ENCODE results near the gene GPA33.
"Not testable (repeated sequence)": the region's sequence is repeated elsewhere in the genome, so short reads cannot be mapped to it uniquely, and the experiment has no call there.

GPA33 gene

DNA sequence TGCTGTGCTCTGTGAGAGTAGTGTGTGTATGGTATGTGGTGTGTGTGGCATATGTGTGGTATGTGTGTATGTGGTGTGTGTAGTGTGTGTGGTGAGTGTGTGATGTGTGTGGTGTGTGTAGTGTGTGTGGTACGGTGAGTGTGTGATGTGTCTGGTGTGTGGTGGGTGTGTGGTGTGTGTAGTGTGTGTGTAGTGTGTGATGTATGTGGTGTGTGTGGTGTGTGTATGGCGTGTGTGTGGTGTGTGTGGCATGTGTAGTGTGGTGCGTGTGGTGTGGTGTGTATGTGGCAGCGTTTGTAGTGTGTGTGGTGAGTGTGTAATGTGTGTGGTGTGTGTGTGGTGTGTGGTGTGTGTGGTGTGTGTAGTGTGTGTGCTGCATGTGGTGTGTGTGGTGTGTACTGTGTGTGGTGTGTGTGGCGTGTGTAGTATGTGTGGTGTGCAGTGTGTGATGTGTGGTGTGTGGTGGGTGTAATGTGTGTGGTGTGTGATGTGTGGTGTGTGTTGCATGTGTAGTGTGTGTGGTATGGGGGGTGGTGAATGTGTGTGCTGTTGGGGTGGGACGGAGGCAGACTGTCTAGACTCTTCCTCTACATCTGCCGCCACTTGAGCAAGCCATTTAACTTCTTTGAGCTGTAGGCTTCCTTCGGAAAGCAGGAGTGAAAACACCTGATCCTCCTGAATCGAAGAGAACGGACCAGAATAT, 33.5 kb downstream of the GPA33 start:
- no peak for DNase-seq (ENCODE audit: low spot score)

DNA sequence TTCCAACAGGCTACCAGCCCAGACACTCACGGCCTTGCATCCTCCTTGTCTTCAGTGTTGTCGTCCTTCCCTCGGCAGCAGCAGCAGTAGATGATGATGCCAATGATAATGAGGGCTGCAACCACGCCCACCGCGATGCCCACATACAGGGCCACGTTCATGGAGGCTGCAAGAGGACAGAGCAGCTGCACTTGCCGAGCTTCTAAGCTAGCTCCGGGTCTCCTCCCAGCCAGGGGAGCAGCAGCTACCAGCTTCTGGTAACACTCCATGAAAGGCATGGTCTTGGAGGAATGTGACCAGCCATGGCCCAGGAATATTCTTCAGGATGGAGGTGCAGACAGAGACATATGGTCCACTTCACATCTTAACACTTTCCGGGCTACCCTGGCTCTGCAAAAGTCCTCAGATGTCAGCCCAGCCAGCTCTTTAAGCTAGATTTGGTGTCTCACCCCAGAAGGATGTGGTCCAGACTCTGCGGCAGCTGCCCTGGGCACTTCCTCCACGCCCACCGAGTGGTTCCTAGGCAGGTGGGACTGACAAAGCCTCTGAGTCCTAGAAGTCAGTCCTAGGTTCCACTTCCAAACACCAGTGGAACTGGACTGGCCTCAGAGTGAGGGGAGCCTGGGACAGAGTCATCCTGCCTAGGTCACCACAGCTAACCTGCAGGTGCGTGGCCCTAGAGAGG, 35.1 kb downstream of the GPA33 start:
- no peak for DNase-seq (ENCODE audit: low spot score)

DNA sequence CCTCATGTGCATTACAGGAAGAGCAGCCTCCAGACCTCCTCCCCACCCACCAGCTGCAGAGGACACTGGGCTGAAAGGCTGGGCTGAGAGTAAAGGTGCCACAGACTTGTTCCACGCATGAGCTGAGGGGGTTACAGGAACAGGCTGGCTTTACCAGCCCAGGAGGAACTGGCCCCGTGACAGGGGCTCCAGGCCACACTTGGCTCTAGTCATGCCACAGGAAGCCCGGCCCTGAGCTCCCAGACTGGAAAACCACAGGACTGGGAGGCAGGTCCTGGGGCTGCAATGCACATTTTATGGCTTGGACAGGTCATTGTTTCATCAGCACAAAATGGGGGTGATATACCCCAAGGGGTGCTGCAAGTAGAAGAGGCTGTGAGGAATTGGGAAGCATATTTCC, 35.6 kb downstream of the GPA33 start:
- no peak for DNase-seq (ENCODE audit: low spot score)

DNA sequence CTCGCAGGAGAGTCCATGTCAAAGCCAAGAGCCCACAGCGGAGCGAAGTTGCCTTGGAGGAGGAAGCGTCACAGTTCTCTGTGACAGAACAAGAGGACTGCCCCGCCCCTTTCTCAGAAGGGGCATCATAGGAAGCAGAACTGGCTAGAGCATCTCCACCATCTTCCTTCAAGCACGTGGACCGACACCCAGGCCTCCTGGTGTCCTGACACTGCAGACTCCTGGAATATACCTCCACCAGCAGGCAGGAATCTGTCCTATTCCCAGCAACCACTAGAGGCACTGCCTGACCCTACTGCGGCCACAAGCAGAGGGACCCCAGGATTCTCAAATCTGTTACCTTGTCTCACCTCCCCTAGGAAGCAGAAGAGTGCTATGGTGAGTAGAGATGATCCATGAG, 37.8 kb downstream of the GPA33 start:
- no peak for DNase-seq (ENCODE audit: low spot score)

DNA sequence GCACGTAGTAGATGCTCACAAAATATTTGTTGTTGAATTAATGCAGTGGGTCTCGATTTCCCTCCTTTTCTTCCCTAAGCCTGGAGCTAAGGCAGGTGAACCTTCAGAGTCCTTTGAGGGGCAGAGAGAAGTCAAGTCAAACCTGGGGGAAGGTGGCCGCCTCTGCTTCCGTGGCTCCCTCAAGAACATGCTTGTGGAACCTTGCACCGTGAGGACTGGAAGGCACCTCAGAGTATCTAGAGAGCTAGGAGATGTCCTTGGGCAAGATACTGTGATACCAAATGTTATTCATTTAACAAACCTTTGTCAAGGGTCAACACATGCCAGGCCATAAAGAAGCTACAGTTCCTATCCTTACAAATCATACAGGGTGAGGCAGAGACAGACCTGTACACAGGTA, 38.3 kb downstream of the GPA33 start:
- DNase-seq (ENCODE audit: low spot score) = no peak

DNA sequence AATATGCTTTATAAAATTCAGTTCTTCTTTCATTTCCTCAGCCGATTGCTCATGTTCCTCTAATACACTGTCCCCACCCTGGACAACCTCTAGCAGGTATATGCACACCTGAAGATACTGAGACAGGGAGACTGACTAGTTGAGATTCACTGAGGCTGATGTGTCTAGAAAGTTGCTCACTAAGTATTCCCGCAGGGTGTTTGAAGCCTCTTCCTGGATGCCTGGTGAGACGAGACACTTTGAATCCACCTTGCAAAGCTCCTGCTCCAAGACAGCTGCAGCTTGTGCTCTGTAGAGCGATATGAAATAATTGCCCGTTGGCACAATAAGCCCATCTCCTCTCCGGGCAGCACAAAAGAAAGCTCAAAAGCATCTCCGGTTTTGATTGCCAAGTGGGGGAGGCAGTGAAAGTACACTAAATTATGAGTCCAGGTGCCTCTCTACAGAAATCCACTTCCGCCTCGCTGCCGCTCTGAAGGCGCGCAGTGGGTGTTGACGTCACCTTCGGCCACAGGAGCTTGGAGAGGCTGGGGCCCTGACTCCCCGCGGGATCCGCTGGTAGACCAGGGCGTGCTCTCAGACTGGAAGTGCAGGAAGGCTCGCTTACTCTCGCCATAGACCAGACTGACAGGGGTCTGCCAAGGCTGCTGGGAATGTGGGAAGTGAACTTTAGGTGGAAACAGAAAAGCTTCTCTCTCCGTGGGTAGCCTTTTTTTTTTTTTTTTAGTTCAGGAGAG, 46.3 kb downstream of the GPA33 start:
- peak; percentile 14 for DNase-seq (ENCODE audit: low spot score)

DNA sequence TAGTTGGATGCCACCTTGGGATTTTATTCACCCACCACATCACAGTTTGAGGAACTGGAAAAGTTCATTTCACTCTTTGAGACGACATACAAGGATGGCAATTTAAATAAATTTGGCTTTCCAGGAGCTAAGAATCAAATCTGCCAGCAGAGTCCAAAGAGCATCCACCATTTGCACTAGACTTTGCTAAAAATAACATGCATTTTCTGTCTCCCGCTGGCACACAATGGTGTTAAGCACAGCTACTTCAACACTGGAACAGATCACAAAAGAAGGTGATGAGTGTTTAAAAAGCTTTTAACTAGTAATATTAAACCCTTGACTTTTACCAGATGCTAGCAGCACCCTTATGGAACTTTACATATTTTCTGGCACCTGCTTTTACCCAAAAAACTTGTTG, 56.5 kb downstream of the GPA33 start:
- no peak for DNase-seq (ENCODE audit: low spot score)

DNA sequence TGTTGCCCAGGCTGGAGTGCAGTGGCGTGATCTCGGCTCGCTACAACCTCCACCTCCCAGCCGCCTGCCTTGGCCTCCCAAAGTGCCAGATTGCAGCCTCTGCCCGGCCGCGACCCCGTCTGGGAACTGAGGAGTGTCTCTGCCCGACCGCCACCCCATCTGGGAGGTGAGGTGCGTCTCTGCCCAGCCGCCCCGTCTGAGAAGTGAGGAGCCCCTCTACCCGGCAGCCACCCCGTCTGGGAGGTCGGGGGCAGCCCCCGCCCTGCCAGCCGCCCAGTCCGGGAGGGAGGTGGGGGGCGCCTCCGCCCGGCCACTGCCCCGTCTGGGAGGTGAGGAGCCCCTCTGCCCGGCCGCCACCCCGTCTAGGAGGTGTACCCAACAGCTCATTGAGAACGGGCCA, 60.6 kb downstream of the GPA33 start:
- not testable (repeated sequence) for DNase-seq (ENCODE audit: low spot score)

DNA sequence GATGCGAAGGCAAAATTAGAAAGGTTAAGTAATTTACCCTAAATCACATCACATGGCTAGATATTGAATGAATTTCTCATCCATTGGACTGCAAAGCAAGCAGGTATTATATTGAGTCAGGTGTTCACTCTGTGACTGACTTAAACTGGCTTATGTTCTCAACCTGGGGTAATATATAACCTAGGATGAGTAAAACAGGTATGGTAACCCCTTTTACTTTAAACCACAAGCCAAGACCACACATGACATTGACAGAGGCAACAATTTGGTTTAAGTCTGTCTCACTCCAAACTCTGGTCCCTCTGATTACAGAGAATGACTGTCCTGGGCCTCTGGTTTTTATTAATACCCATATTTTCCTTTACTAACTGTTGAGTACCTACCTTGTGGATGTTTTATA, 67.8 kb downstream of the GPA33 start:
- no peak for DNase-seq (ENCODE audit: low spot score)

DNA sequence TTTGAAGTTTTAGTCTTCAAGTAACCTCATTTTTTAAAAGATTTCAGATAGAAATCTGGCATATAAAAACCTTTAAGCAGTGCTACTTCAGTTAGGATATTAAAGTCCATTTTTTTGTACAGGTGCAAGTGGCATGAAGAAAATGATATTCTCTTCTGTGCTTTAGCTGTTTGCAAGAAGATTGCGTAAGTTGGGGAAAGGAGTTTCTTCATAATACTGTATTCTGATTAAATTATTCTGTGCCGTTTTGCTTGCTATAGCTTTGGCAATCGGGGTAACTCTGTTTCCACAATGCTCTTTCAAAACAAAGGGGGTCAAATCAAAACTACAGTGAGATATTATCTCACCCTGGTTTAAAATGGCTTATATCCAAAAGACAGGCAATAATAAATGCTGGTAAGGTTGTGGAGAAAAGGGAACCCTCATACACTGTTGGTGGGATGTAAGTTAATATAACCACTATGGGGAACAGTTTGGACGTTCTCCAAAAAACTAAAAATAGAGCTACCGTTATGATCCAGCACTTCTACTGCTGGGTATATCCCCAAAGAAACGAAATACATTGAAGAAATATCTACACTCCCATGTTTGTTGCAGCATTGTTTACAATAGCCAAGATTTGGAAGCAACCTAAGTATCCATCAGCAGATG, 74.0 kb downstream of the GPA33 start:
- no peak for DNase-seq (ENCODE audit: low spot score)

DNA sequence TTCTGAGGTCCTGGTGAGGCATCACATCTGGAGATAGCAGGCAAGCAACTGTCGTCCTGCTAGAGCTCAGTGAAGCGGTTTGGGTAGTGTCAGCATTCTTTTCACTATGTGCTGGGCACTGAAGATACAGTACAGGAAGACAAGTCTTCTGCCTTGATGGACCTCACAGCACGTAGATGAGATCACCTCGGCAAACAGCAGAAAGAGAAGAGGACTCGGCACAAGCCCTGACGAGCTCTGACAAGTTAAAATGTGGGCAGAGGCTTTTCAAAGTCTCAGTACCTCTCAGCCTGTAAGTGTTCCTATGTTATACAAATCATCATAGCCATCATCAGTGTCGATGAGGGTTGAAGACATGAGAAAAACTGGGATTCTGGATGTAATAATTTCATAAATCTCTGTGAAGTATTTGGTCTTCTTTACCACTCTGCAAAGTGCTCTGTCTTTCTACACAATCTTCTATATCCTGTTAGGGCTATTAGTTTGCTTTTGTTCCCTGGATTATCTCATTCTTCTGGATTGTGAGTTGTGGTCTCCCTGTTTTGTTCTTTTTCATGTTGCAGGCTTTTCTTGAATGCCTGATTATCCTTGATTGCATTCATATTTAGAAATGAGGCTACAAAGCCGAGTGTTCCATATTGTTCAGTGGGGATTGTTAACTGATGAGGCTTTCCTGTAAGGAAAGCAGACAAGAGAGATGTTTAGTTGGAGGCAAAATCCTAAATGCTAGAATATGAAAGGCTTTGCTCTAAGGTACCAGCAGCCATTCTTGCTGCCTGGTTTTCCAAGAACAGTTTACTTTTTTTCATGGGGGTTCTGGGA, 76.9 kb downstream of the GPA33 start:
- no peak for DNase-seq (ENCODE audit: low spot score)

DNA sequence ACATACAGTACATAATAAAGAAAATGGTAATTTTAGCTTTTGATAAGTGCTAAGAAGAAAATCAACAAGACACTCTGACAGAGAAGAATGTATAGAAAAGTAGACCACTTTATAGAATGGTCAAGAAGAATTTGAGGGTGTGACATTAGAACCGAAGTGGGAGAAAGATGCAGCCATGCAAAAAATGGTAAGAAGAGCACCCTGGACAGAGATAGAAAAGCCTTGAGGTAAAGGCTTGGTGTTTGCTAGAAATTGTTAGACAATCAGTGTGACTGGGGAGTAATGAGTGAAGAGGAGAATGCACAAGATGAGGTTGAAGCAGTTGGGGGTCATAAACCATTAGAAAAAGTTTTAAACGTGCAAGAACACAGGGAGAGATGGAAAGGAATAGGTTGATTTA, 77.6 kb downstream of the GPA33 start:
- no peak for DNase-seq (ENCODE audit: low spot score)

DNA sequence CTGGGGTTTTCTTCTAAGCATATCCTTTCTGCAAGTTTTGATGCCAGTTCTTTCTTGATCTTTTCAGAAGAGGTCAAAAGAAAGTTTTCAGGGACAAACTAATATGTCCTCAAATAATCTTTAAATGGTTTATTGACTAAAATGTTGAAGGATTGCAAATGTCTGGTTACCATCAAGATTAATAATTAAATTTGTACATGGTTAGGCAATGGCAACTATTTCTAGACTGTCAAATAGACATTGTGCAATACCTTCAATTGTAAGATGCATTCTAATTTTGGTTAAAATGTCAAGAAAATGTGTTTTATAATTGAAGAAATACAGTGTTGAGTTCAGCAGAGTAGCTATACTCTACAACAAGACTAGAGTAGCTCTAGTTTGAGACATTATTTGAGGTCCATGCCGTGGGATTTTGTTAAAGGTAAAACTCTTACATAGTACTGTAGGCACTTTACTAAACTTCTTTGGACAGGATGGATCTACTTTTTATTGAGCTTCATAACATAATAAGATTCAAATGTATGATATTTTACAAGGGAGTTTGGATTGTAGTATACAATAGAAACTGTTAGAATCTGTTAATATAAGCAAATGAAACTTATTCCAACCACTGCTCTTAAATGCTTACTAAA, 78.5 kb downstream of the GPA33 start:
- DNase-seq (ENCODE audit: low spot score) = no peak

DNA sequence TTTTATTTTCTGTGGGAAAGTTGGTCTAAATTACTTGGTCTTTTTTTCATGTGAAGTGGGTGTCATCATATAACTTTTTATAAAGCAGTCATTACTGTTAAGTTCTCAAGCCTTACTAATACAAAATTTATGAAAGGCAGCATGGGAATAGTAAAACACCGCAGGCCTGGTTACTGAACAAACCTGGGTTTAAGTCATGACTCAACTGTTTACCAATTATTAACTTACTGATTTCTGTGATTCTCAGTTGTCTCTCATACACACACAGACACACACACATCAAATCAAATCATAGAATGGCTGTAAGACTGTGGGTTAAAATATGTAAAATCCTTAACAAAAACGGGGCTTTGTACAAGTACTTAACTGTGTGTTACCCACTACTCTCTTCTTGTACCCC, 86.5 kb downstream of the GPA33 start:
- DNase-seq (ENCODE audit: low spot score) = no peak

All from putamen (tissue), 1 donor.